K562 (cell line): ENCODE measurements around the gene EMILIN1. TPM values are rescaled to one million over a fixed set of nuclear protein-coding genes. Genes with fewer than 3 reads are reported as not detected.

Source experiments
- CBX2 ChIP-seq: fragments of 200-600 bp; sonication (generic); IDR thresholded peaks from one replicate; pipeline ENCODE4 v1.6.1; 2012; ENCODE audit warnings: mild to moderate bottlenecking, low read length, inconsistent platforms; ENCODE audit not compliant: insufficient read depth, poor library complexity, severe bottlenecking
- CEBPB ChIP-seq: fragments of 450-650 bp; IDR thresholded peaks from 2 replicates; pipeline ENCODE4 v1.6.1; 2016; ENCODE audit warnings: missing genetic modification characterization, missing compliant biosample characterization
- CHD1 ChIP-seq: fragments of 200-600 bp; sonication (generic); IDR thresholded peaks from one replicate; pipeline ENCODE4 v1.6.1; 2012; ENCODE audit warnings: mild to moderate bottlenecking, moderate library complexity, low read length, inconsistent platforms
- CHD2 ChIP-seq: IDR thresholded peaks from 2 replicates; pipeline ENCODE4 v1.6.1; 2011; ENCODE audit warnings: low read depth, low read length
- EWSR1 ChIP-seq: fragments of 450-650 bp; IDR thresholded peaks from 2 replicates; pipeline ENCODE4 v1.6.1; 2018; ENCODE audit warnings: borderline replicate concordance, mild to moderate bottlenecking, low read depth, moderate library complexity; ENCODE audit not compliant: partially characterized antibody
- KLF10 ChIP-seq: fragments of 250-450 bp; sonication (Bioruptor Pico); IDR thresholded peaks from 2 replicates; pipeline ENCODE4 v1.6.1; 2021; ENCODE audit warnings: matching md5 sums
- NONO ChIP-seq, 2 experiments: fragments of 200-400 bp in 1 of 2; fragments of 450-650 bp in 1 of 2; formaldehyde crosslinking in 1 of 2; IDR thresholded peaks; 2 replicates each; pipeline ENCODE4 v1.6.1; 2017; ENCODE audit warnings: low read depth in 2 of 2, mild to moderate bottlenecking in 2 of 2, moderate library complexity in 2 of 2, low read length in 1 of 2
- PKNOX1 ChIP-seq: fragments of 450-650 bp; IDR thresholded peaks from 2 replicates; pipeline ENCODE4 v1.6.1; 2016
- POLR2A ChIP-seq: fragments of 450-650 bp; conservative IDR thresholded peaks from 2 replicates; pipeline ENCODE4 v1.6.1; 2016
- RFX5 ChIP-seq: IDR thresholded peaks from 2 replicates; pipeline ENCODE4 v1.6.1; 2011; ENCODE audit warnings: low read depth, mild to moderate bottlenecking, improper control_type of control experiment, low read length
- SREBF1 ChIP-seq: fragments of 150-350 bp; IDR thresholded peaks from 2 replicates; pipeline ENCODE4 v1.6.1; 2014; ENCODE audit warnings: antibody characterized with exemption, low read depth, low read length, borderline replicate concordance
- SREBF2 ChIP-seq: sonication (generic); formaldehyde crosslinking; IDR thresholded peaks from 2 replicates; pipeline ENCODE4 v1.4.0; 2020; ENCODE audit warnings: mild to moderate bottlenecking, missing genetic modification reagents
- THAP12 ChIP-seq: fragments of 250-450 bp; sonication (Bioruptor Pico); IDR thresholded peaks from 2 replicates; pipeline ENCODE4 v1.9.0; 2021; ENCODE audit warnings: mild to moderate bottlenecking, inconsistent platforms
- ZBED1 ChIP-seq: IDR thresholded peaks from 2 replicates; pipeline ENCODE4 v1.6.1; 2014
- ZNF140 ChIP-seq: fragments of 250-450 bp; sonication (Bioruptor Pico); IDR thresholded peaks from 2 replicates; pipeline ENCODE4 v1.8.0; 2021; ENCODE audit warnings: moderate library complexity, mild to moderate bottlenecking, inconsistent platforms
- ZNF347 ChIP-seq: fragments of 450-650 bp; formaldehyde crosslinking; IDR thresholded peaks from 2 replicates; pipeline ENCODE4 v1.4.0; 2020; ENCODE audit warnings: low read depth, mild to moderate bottlenecking, moderate library complexity
- ZNF707 ChIP-seq: fragments of 250-450 bp; sonication (Bioruptor Pico); conservative IDR thresholded peaks from 2 replicates; pipeline ENCODE4 v1.8.0; 2022; ENCODE audit warnings: inconsistent platforms, mild to moderate bottlenecking, moderate library complexity
- polyA plus RNA-seq, 8 experiments: library from polyadenylated mRNA; depleted of rRNA in 4 of 8; stranded (reverse) in 5 of 8; unstranded in 3 of 8; fragments of >200 nt; fragmentation: Nextera tagmentation in 2 of 8; fragmentation: Illumina TruSeq in 1 of 8; extraction: Ambion mirVana in 2 of 8; extraction: Trizol in 1 of 8; gene quantifications; 2 replicates each; pipeline versions ENCODE4 v1.2.1 to v1.2.3, GENCODE V29; 2011 to 2014; ENCODE audit warnings: inconsistent platforms in 1 of 8, missing spikeins in 1 of 8
- total RNA-seq, 7 experiments: library from RNA; depleted of rRNA in 6 of 7; stranded (reverse); fragments of >200 nt in 6 of 7; fragmentation: Illumina TruSeq in 2 of 7; extraction: Trizol in 2 of 7; gene quantifications; 2 replicates each; pipeline versions ENCODE4 v1.2.1 to v1.2.3, GENCODE V29; 2011 to 2021; ENCODE audit warnings: low replicate concordance in 1 of 7
- TF ChIP-seq, protein P1 (sequence below): fragments of 250-450 bp; sonication (Bioruptor Pico); IDR thresholded peaks from 2 replicates; pipeline ENCODE4 v1.4.0; 2020
- TF ChIP-seq, protein P2 (sequence below): sonication (generic); formaldehyde crosslinking; IDR thresholded peaks from 2 replicates; pipeline ENCODE4 v1.5.0; 2020; ENCODE audit warnings: missing genetic modification reagents

The EMILIN1 gene
- total and polyA plus RNA-seq, 9 of the 15 experiments (the other 6 are each of a cell fraction or from before 2014, with no cell fraction given): 0.04 to 2.7 (median 0.54) TPM; not detected in 2

- TF ChIP-seq PKNOX1: no peak
- TF ChIP-seq ZNF140 (CRISPR knock-in tag): no peak
- TF ChIP-seq CBX2: no peak
- no peak for TF ChIP-seq KLF10 (CRISPR knock-in tag)
- TF ChIP-seq, protein P1, sequence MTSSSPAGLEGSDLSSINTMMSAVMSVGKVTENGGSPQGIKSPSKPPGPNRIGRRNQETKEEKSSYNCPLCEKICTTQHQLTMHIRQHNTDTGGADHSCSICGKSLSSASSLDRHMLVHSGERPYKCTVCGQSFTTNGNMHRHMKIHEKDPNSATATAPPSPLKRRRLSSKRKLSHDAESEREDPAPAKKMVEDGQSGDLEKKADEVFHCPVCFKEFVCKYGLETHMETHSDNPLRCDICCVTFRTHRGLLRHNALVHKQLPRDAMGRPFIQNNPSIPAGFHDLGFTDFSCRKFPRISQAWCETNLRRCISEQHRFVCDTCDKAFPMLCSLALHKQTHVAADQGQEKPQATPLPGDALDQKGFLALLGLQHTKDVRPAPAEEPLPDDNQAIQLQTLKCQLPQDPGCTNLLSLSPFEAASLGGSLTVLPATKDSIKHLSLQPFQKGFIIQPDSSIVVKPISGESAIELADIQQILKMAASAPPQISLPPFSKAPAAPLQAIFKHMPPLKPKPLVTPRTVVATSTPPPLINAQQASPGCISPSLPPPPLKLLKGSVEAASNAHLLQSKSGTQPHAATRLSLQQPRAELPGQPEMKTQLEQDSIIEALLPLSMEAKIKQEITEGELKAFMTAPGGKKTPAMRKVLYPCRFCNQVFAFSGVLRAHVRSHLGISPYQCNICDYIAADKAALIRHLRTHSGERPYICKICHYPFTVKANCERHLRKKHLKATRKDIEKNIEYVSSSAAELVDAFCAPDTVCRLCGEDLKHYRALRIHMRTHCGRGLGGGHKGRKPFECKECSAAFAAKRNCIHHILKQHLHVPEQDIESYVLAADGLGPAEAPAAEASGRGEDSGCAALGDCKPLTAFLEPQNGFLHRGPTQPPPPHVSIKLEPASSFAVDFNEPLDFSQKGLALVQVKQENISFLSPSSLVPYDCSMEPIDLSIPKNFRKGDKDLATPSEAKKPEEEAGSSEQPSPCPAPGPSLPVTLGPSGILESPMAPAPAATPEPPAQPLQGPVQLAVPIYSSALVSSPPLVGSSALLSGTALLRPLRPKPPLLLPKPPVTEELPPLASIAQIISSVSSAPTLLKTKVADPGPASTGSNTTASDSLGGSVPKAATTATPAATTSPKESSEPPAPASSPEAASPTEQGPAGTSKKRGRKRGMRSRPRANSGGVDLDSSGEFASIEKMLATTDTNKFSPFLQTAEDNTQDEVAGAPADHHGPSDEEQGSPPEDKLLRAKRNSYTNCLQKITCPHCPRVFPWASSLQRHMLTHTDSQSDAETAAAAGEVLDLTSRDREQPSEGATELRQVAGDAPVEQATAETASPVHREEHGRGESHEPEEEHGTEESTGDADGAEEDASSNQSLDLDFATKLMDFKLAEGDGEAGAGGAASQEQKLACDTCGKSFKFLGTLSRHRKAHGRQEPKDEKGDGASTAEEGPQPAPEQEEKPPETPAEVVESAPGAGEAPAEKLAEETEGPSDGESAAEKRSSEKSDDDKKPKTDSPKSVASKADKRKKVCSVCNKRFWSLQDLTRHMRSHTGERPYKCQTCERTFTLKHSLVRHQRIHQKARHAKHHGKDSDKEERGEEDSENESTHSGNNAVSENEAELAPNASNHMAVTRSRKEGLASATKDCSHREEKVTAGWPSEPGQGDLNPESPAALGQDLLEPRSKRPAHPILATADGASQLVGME (CRISPR knock-in tag): 0 out of 2 replicates have a peak, but pooled peaks have one; percentile 11
- no peak for TF ChIP-seq ZNF347
- TF ChIP-seq POLR2A: peak; percentile 70
- peak; percentile 24; the same call in 1 of the 2 replicates for TF ChIP-seq CHD2
- TF ChIP-seq RFX5: no peak
- TF ChIP-seq, protein P2, sequence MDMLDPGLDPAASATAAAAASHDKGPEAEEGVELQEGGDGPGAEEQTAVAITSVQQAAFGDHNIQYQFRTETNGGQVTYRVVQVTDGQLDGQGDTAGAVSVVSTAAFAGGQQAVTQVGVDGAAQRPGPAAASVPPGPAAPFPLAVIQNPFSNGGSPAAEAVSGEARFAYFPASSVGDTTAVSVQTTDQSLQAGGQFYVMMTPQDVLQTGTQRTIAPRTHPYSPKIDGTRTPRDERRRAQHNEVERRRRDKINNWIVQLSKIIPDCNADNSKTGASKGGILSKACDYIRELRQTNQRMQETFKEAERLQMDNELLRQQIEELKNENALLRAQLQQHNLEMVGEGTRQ (CRISPR knock-in tag): peak; percentile 85
- no peak for TF ChIP-seq ZNF707
- TF ChIP-seq SREBF2 (CRISPR knock-in tag): no peak
- no peak for TF ChIP-seq CEBPB (tag)
- no peak for TF ChIP-seq ZBED1
- TF ChIP-seq SREBF1: 0 out of 2 replicates have a peak, but pooled peaks have one; percentile 39
- TF ChIP-seq EWSR1: no peak
- peak; percentile 75 for TF ChIP-seq CHD1
- TF ChIP-seq THAP12 (CRISPR knock-in tag): no peak
- peak in 1 of 2 experiments; percentile 89; a peak in 3 of 4 replicates for TF ChIP-seq NONO (IDR thresholded peaks at IDR 0.05; ENCODE audit: low read depth in 2 of 2, low read length in 1 of 2)
These were observed 7.8 kb downstream of the EMILIN1 start (continued) for GRCh38 chr2:27086090-27086723.
